ENCODE results near the gene RAB6B.

DNA sequence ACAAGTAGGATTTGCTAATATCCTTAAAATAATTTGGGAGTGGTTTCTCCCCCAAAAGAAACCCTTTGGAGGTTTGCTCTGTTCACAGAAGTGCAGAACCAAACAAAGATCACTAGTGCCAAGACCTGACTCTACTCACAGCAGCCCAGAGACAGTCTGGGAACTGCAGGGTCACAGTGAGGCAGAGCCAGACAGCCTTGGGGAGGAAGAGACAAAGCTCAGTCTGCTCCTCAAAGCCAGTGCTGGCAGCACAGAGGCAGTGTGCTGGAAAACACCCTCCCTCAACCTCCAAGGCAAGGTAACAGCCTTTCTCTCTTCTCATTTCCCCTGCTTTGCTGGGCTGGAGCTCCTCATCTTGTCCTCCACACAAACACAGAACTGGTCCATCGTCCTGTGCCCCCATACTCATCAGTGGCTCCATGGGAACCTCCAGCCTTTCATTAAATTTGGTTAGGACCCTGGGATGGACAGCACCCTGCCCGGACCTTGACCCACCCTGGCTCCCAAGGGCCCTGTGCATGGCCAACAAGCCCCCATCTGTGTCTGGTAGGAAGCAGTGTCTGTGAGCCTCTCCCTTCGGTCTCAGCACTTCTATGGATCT, 12.6 kb downstream of the RAB6B start:
- no peak for TF ChIP-seq CTCF (IDR thresholded peaks at IDR 0.05; ENCODE audit: poor library complexity, severe bottlenecking)
- TF ChIP-seq SMC3 (conservative IDR thresholded peaks at IDR 0.05; ENCODE audit: poor library complexity): no peak
- no peak for TF ChIP-seq EZH2 (IDR thresholded peaks at IDR 0.05; ENCODE audit: borderline replicate concordance, insufficient read depth, low read length, poor library complexity, severe bottlenecking)
- no peak for TF ChIP-seq EP300 (conservative IDR thresholded peaks at IDR 0.05; ENCODE audit: poor library complexity, severe bottlenecking)
- no peak for TF ChIP-seq POLR2AphosphoS5 (IDR thresholded peaks at IDR 0.05)
